GM13976 (cell line): Measurements from ENCODE around the gene SYT3.
A peak's percentile ranks its signal among the peaks of the same experiment; 100 is the strongest.

Experiments
- DNase-seq: peaks from one replicate; pipeline ENCODE4 v3.0.0; 2012; ENCODE audit warnings: low spot score
- in situ Hi-C: fragments of 300-500 bp; cut with MboI; formaldehyde crosslinking; loops from one replicate; pipeline ENCODE4 v1.12.0; 2022; ENCODE audit warnings: low sequenced_read_pairs, mixed read lengths, inconsistent platforms; ENCODE audit not compliant: unreplicated experiment
- TF ChIP-seq, protein P1 (sequence below): IDR thresholded peaks from 2 replicates; pipeline ENCODE4 v1.5.1; 2012; ENCODE audit warnings: borderline replicate concordance, mild to moderate bottlenecking; ENCODE audit not compliant: insufficient read depth; ENCODE audit errors: extremely low read depth, missing control alignments, control extremely low read depth

Gene SYT3

DNA sequence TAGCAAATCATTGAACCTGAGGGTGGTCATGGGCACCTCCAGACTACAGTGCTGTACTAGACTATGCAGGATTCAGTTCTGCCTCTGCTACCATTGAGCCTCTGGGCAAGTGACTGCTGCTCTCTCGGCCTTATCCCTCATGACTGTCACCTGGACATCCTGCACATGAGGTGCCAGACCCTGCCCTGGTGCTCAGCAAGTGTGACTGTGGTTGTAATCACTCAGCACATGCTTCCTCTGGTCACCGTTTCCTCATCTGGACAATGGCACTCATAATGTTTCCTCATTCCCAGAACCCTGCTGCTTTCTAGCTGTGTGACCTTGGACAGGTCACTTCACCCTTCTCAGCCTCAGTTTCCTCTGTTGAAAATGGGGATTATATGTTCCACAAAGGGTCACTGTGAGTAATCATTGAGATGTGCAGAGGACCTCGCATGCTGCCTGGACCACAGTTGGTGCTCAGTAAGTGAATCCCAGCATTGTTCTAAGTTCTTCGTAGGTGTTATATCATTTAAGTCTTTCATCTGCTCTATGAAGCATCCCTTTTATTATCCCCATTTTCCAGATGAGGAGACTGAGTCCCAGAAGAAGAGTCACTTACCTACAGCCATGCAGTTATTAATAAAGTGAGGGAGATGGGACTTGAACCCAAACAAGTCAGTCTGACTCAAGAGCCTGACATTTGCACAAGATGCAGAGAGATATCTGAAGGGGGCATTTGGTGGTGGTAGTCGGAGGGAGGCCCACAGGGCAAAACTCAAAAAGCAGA, 3.2 kb downstream of the SYT3 start:
- no peak for DNase-seq
- in situ Hi-C loops, result no loop called here

GRCh38 chr19:50633973-50634372, 5.7 kb downstream of the SYT3 start:
- DNase-seq, result no peak
- TF ChIP-seq, protein P1, sequence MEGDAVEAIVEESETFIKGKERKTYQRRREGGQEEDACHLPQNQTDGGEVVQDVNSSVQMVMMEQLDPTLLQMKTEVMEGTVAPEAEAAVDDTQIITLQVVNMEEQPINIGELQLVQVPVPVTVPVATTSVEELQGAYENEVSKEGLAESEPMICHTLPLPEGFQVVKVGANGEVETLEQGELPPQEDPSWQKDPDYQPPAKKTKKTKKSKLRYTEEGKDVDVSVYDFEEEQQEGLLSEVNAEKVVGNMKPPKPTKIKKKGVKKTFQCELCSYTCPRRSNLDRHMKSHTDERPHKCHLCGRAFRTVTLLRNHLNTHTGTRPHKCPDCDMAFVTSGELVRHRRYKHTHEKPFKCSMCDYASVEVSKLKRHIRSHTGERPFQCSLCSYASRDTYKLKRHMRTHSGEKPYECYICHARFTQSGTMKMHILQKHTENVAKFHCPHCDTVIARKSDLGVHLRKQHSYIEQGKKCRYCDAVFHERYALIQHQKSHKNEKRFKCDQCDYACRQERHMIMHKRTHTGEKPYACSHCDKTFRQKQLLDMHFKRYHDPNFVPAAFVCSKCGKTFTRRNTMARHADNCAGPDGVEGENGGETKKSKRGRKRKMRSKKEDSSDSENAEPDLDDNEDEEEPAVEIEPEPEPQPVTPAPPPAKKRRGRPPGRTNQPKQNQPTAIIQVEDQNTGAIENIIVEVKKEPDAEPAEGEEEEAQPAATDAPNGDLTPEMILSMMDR, result no peak
- in situ Hi-C loops, result no loop called here

More for the DNA sequence above, 3.2 kb downstream of the SYT3 start:
- TF ChIP-seq, protein P1, result no peak

GRCh38 chr19:50633359-50633758, 6.3 kb downstream of the SYT3 start:
- in situ Hi-C loops, result no loop called here
- TF ChIP-seq, protein P1, result no peak
- DNase-seq, result no peak

DNA sequence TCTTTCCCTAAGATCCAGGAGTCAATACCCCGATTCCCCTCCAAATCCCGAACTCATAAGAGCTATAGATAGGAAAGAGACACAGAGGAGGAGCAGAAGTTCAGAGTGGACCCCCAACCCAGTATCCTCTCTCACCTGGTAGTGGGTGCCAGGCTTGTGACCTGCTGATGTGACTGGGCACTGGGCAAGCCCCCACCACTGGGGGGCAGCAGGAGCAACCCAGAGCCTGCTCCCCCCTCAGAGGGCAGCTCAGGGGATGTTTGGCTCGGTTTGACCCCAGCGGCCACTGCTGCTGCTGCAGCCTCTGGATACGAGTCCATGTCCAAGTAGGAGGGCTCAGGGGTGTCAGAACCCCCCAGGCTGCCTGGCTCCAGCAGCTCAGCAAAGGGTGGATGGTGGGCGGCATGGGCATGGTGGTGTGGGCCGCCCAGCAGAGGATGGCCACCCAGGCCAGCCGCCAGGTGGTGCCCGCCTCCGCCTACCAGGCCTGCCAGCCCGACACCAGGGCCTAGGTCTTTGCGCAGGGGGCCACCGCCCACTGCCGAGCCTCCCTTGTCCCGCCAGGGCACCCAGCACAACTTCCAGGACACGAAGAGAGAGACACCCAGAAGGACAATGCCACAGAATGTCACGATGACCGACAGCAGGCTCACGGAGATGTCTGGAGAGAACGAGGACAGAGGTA, 7.4 kb downstream of the SYT3 start:
- no peak for DNase-seq
- TF ChIP-seq, protein P1, result no peak
- in situ Hi-C loops, result no loop called here

DNA sequence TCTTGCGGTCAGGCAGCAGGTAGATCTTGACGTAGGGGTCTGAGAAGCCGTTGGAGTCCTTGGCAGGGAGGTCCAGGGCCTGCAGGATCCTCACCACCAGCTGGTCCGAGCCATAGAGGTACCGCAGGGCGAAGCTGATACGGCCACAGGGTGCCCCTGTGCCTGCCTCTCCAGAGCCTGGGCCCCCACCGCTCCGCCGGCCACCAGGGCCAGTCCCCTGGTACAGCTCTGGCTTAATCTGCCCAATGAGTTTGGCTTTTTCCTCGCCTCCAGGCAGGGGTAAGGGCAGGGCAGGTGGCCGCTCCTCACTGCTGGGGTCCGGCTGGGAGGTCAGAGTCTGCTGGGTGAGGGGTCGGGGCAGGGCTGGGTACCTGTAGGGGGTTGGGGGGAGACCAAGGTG, 9.9 kb downstream of the SYT3 start:
- DNase-seq, result peak; percentile 21
- TF ChIP-seq, protein P1, result no peak
- in situ Hi-C loops, result no loop called here

GRCh38 chr19:50629194-50629593, 10.5 kb downstream of the SYT3 start:
- in situ Hi-C loops, result no loop called here
- TF ChIP-seq, protein P1, result no peak
- DNase-seq, result no peak

DNA sequence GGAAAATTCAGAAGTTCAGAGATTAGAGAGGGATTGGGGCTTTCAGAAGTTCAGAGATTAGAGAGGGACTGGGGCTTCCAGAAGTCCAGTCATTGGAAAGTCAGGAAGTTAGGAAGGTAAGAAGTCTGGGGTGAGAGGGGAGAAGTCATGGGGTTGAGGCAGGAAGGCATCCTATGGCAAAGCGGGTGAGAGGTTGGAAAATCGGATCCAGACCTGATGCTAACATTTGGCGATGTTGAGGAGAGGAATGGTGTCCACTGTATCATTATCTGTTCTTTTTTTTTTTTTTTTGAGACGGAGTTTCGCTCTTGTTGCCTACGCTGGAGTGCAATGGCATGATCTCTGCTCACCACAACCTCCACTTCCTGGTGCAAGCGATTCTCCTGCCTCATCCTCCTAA, 11.1 kb downstream of the SYT3 start:
- DNase-seq, result no peak
- TF ChIP-seq, protein P1, result no peak
- in situ Hi-C loops, result no loop called here
